Lower lobe of right lung (tissue), 2 donors: ENCODE data around the gene EXOC4. TPM values are rescaled to one million over a fixed set of nuclear protein-coding genes. Genes with fewer than 3 reads are reported as not detected.
"Not testable (repeated sequence)": the region's sequence is repeated elsewhere in the genome, so short reads cannot be mapped to it uniquely, and the experiment has no call there.

Experiments used
- ATAC-seq, 2 donors: fragments of 200-7000 bp; cut with Tn5 transposase; one replicate each; pipeline ENCODE4 v1.9.1; 2020 to 2022; ENCODE audit warnings: mild to moderate bottlenecking in 2 of 2, moderate library complexity in 2 of 2
- DNase-seq: peaks from one replicate; pipeline ENCODE4 v3.0.0-alpha.2; 2020
- H3K27ac ChIP-seq: fragments of 200-600 bp; one replicate; pipeline ENCODE4 v1.8.0; 2022
- H3K27me3 ChIP-seq: fragments of 200-600 bp; one replicate; pipeline ENCODE4 v1.8.0; 2022; ENCODE audit warnings: low read depth
- H3K36me3 ChIP-seq: fragments of 200-600 bp; one replicate; pipeline ENCODE4 v1.8.0; 2022; ENCODE audit warnings: mild to moderate bottlenecking
- H3K4me1 ChIP-seq: fragments of 200-600 bp; one replicate; pipeline ENCODE4 v1.8.0; 2022
- H3K4me3 ChIP-seq: fragments of 200-600 bp; one replicate; pipeline ENCODE4 v1.8.0; 2022; ENCODE audit warnings: mild to moderate bottlenecking
- H3K9me3 ChIP-seq: fragments of 200-600 bp; one replicate; pipeline ENCODE4 v1.8.0; 2022
- intact Hi-C: fragments of 100-400 bp; cut with DNase I; formaldehyde crosslinking; loops from one replicate; pipeline ENCODE4 v1.11.0; 2022
- total RNA-seq: library from RNA; stranded (reverse); fragmentation: NEBNext Ultra II Directional; extraction: Animal tissue kit (Norgen Biotek cat#: 25700); gene quantifications from one replicate; pipeline ENCODE4 v1.2.1, GENCODE V29; 2021
- TF ChIP-seq, protein P1 (sequence below): fragments of 200-600 bp; IDR thresholded peaks from one replicate; pipeline ENCODE4 v1.8.0; 2022; ENCODE audit warnings: antibody characterized with exemption, mild to moderate bottlenecking
- donor health status: DM: no; HTN: yes; CAD: no; lungs with severe emphysema.

EXOC4 gene
- total RNA-seq, 1 donor from 2014 or later = 80.2 TPM

DNA sequence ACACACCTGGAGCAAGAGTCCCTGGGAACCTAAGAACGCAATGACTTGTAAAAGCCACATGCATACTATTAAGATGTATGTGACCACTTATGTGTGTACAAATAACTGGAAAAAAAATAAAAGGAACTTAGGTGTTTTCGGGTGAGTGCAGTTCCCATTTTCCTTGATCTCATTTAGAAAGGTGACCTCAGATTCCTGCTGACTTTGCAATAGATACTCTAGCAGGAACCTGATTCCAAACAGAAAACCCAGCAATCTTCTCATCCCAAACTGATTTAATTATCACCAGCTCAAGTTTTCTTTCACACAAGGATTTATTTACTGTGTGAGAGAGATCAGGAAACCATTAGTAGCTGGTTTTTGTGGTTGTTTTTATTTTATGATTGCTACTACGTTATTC lies 817.8 kb downstream of the EXOC4 start:
- intact Hi-C loops = no loop called here
- H3K36me3 ChIP-seq = peaks cover 3% of the 10 kb centered on the region
- no peaks in the 10 kb centered on the region for H3K27me3 ChIP-seq
- no peaks in the 10 kb centered on the region for H3K9me3 ChIP-seq
- H3K4me1 ChIP-seq = no peaks in the 10 kb centered on the region
- ATAC-seq = no peak
- no peak overlapping the region for H3K4me3 ChIP-seq
- TF ChIP-seq, protein P1, sequence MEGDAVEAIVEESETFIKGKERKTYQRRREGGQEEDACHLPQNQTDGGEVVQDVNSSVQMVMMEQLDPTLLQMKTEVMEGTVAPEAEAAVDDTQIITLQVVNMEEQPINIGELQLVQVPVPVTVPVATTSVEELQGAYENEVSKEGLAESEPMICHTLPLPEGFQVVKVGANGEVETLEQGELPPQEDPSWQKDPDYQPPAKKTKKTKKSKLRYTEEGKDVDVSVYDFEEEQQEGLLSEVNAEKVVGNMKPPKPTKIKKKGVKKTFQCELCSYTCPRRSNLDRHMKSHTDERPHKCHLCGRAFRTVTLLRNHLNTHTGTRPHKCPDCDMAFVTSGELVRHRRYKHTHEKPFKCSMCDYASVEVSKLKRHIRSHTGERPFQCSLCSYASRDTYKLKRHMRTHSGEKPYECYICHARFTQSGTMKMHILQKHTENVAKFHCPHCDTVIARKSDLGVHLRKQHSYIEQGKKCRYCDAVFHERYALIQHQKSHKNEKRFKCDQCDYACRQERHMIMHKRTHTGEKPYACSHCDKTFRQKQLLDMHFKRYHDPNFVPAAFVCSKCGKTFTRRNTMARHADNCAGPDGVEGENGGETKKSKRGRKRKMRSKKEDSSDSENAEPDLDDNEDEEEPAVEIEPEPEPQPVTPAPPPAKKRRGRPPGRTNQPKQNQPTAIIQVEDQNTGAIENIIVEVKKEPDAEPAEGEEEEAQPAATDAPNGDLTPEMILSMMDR = no peak
- no peak overlapping the region for H3K27ac ChIP-seq
- DNase-seq = no peak

DNA sequence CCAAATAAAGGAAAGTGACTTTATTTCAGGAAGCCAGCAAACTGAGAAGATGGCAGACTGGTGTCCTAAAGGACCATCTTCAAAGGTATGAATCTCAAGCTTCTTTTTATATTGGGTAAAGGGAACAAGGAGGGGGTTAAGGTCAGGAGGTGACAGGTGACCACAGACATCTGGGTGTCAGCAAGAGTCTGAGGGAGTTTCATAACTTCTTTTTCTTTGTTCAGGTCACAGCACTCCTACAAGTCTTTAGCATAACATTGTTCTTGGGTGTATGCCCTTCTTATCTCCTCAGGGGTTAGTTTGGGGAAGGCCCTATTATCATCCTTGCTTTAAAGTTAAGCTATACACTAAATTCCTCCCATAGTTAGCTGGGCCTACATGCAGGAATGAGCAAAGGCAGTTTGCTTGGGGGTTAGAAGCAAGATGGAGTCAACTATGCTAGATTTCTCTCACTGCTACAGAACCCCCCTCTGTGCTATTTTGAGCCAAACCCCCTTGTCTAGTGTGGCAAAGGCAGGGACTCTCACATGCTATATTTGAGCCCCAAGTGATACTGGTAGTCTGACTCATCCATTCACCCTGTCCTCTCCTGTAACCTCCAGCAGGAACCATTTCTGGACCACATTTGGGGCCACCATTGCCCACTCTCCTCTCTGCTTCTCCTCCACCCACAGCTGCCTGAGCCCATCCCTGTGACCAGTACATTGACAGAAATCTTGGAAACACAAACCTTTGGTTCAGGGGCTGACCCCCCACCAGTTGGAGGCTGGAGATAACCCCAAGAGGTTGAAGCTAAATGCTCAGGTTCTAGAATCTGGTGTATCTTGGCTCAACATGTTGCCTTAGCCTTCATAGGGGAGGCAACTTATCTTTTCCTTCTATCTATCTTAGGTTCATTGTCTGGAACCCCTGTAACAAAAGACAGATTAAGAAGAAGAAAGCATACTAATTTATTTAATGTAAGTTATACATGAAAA lies 818.8 kb downstream of the EXOC4 start:
- no peak for DNase-seq
- no peaks in the 10 kb centered on the region for H3K9me3 ChIP-seq
- ATAC-seq = no peak
- H3K27ac ChIP-seq = no peak overlapping the region
- H3K4me3 ChIP-seq = no peak overlapping the region
- H3K36me3 ChIP-seq = peaks cover under 1% of the 10 kb centered on the region
- TF ChIP-seq, protein P1 = no peak
- no peaks in the 10 kb centered on the region for H3K27me3 ChIP-seq
- no peaks in the 10 kb centered on the region for H3K4me1 ChIP-seq
- intact Hi-C loops = no loop called here

- Histone ChIP-seq H3K4me1 (no peaks in the 10 kb centered on the region), H3K36me3 (no peaks in the 10 kb centered on the region), H3K27ac (no peak overlapping the region), H3K4me3 (no peak overlapping the region), H3K27me3 (no peaks in the 10 kb centered on the region), H3K9me3 (no peaks in the 10 kb centered on the region)
- intact Hi-C loops = no loop called here
- TF ChIP-seq, protein P1 = no peak
- no peak for ATAC-seq
- DNase-seq = no peak
Measured at GRCh38 chr7:134073276-134073675, 820.4 kb downstream of the EXOC4 start.

GRCh38 chr7:134075799-134076198 lies 822.9 kb downstream of the EXOC4 start:
- Histone ChIP-seq H3K27me3 (no peaks in the 10 kb centered on the region), H3K36me3 (no peaks in the 10 kb centered on the region), H3K4me1 (no peaks in the 10 kb centered on the region), H3K27ac (no peak overlapping the region), H3K4me3 (no peak overlapping the region), H3K9me3 (no peaks in the 10 kb centered on the region)
- TF ChIP-seq, protein P1 = no peak
- no peak for ATAC-seq
- intact Hi-C loops = no loop called here
- no peak for DNase-seq

GRCh38 chr7:134077560-134077959 lies 824.7 kb downstream of the EXOC4 start:
- ATAC-seq = not testable (repeated sequence)

GRCh38 chr7:134078991-134079390 lies 826.1 kb downstream of the EXOC4 start:
- no peak for DNase-seq
- no peaks in the 10 kb centered on the region for H3K9me3 ChIP-seq
- no peaks in the 10 kb centered on the region for H3K27me3 ChIP-seq
- intact Hi-C loops = no loop called here
- no peak overlapping the region for H3K4me3 ChIP-seq
- ATAC-seq = no peak
- H3K4me1 ChIP-seq = peaks cover 3% of the 10 kb centered on the region
- H3K27ac ChIP-seq = no peak overlapping the region
- TF ChIP-seq, protein P1 = no peak
- H3K36me3 ChIP-seq = no peaks in the 10 kb centered on the region

More at GRCh38 chr7:134077560-134077959, 824.7 kb downstream of the EXOC4 start:
- H3K36me3 ChIP-seq, H3K27ac ChIP-seq, DNase-seq, H3K4me1 ChIP-seq, H3K27me3 ChIP-seq, H3K4me3 ChIP-seq, H3K9me3 ChIP-seq, intact Hi-C loops: not testable (repeated sequence)
